Hepatic stellate cell (primary cell): Measurements from ENCODE around the gene CC2D2B.
"Not testable (repeated sequence)": the region's sequence is repeated elsewhere in the genome, so short reads cannot be mapped to it uniquely, and the experiment has no call there.

ENCODE experiments used
- DNase-seq: peaks from one replicate; pipeline ENCODE4 v3.0.0; 2011; ENCODE audit warnings: low spot score

The CC2D2B gene, protein sequence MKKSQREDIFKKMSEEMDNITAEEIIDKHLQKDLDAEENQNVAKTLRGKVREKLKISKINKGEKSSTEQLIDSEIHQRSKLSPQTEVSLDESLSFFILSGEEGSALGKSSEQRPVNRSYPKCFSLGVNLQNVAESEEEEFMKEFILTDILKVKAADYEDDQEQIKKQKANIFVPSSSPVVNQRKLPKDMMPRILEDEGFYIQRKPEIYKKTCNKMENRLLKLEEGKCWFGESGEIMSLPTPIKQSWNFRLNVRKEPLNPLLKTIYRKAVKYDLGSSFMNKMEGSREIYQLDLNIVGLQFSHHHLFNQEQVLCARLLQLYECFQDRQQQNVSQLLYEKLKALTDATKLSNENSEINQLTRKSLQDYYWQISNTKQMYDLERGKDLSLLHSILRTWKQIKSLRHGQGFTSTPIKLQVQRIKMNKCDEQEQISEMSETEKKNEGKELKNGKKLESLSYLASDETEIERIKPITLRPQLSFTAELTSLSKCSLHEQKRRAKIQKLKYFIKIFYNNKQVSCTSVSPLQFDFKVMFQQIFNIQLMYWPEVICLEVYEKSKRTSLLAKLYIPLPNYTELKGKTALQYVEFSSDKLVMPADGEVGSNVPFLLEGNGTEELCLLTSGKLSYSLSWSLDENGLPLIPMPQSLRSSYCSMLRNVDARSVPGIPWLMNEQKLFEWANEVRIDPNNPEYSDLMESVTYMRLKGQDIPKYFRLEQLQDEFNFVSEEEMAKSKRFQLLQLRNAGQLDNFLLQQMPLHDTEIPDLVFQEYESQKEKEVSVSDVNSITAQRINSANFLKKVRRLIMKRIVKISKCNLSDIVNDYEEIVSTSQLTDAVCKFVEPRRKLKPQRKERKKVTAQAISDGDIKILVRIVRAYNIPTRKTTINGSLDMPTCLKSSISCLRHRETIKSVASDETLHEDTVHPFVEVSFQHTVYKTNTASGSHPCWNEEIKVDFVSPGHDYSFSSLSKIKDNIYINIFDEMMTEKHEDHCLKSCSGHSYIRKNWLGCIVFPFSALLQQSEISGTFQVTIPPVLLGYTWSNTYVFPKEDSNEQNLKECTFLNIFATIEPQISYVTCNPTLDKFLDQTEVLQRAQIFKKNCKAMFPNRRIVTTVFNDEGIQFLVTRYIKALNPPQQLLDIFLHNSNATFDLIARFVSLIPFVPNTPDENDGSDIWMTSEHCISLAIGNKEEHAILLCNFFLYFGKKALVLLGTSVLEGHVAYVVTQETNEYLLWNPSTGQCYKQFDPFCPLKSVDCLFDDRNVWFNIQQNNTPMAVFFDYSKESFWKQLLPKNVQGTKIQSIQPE (N-terminal part only)

DNA sequence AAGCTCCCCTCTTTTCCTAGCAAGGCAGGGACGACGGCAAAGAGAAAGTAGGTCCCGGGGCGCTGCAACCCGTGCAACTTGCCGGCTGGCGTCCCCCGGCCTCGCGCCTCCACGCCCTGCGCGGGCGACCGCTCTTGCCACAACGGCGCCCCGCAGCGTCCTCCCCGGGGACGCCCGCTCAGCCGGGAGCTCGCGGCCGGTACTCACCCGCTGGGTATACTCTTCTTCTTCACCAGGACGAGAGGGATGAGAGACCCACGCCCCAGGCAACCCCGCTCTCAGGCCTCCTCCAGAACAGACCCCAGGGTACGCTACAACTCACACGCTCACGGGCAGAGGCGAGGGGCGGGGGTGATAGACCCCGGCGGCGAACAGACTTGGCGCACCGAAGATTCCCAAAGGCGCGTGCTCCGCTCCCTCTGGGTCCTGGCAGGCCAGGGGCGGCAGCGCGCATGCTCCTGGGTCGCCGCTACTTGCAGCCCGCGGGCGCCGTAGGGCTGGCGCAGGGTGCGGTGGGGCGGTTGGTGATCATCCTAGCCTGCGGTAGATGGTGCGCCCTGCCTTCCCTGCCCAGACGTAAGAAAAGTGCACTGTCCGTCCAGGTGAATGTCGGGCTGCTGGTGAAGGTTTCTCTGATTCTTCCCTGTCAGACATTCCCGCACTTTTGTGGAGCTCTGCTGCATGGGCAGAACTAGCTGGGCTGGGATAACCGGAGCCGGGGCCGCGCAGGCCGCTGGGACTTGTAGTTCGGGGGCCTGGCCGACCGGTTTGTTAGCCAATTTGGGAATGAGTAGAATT, at the start of gene CC2D2B:
Gene CC2D2B, plus strand, starts transcription at position 520 of the 798 bp plus-strand sequence. CDS start 3,349 bp downstream, outside the sequence.
- peak; percentile 86 for DNase-seq

DNA sequence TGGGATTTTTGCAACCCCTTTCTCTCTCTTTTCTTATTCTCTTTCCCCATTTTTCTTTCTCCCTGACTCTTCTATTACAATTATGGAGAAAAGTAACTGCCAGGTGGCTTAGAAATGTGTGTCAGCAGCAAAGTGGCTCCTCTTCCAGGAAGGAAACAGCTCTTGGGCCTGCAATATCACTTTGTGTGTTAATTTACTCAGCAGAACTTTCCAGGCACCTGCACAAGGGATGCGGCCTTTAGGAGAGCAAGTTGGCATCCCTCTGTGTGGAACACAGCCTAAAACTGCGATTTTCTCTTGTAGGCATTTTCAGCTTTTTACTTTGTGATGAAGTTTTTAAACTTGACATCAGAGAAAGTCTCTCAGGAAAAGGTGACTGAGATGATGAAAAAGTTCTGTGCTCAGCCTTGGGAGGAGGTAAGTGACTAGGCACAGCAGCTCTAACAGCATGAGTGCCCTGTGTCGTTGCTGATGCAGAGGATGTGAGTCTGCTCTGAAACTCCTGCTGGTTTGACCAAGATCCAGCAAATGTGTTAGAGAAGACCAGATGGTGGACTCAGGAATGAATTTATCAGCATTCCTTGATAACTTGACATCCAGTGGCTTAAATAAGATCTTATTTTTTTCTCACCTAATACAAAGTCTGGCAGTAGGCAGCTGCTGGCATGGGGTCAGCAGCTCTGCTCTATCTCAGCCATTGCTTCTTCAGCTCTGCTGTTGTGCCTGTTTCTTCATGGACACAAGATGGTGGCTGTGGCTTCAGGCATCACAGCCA, 47.4 kb upstream of the CC2D2B start:
- DNase-seq: no peak

DNA sequence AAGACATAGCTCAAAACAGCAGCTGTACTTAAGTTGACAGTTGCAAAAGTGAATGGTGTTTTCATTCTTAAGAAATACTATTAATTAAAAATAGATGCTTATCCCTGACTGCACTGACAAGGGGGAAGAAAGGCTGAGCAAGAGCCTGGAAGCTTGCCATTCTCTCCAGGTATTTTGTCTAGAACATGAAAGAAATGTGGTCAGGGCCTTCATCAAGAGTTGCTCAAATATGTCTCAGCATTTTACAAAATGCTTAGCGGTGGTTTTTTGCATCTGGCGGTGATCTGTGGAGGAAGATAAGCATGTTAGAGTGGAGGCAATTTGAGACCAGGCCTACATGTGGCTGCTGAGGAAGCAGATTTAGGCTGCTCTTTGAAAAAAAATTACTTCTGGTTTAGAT, 46.4 kb upstream of the CC2D2B start:
- no peak for DNase-seq

DNA sequence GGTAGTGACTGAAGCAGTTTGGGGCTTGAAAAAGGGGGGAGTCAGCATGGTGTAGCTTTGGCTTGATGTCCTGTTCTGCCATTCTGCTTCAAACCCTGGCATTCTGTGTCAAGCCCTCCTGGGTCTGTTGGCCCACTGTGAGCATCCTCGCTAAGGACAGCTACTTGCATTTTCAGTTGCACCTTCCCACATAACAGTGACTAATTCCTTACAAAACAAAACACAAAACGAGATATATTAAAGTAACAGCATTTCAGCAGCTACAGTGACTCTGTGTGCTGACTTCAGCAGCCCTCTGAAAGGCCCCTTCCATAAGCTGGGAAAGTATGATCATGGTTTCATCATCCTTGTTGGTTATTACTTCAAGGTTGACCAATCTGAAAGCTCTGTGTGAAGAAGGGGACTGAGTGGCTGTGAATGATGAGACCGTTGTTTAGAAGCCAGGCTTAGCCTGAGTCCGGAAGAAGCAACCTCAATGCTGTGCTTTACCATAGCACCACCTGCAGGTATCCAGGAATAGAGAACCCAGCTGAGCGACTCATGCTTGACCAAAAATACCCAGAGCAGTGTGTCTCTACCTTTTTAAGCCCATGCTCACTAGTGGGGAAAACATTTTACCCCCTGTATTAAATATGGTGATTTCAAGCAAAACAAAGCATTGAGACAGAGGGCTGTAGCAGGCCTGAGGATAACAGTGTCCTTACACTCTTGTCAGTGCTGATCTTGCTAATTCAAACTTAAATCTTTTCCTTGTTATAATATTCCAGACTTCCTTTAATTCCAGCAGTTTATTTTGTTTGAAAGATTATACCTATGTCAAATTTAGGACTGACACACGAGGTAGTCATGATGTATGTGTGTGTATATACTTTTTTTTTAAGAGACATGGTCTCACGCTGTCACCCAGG, 42.6 kb upstream of the CC2D2B start:
- DNase-seq: peak; percentile 68

DNA sequence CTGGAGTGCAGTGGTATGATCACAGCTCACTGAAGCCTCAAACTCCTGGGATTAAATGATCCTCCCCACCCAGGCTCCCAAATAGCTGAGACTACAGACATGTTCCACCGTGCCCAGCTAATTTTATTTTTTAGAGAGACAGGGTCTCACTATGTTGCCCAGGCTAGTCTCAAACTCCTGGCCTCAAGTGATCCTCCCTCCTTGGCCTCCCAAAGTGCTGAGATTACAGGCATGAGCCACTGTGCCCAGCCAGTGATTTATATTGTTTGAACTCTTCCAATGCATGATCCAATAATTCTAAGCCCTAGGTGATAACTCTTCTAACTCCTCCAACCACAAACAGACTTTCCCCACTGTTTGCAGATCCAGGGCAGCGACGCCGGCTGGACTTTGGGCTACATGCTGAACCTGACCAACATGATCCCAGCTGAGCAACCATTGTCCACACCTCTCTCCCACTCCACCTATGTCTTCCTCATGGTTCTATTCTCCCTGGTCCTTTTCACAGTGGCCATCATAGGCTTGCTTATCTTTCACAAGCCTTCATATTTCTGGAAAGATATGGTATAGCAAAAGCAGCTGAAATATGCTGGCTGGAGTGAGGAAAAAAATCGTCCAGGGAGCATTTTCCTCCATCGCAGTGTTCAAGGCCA, 41.8 kb upstream of the CC2D2B start:
- no peak for DNase-seq

GRCh38 chr10:95866467-95866842, 41.3 kb upstream of the CC2D2B start:
- DNase-seq: no peak

DNA sequence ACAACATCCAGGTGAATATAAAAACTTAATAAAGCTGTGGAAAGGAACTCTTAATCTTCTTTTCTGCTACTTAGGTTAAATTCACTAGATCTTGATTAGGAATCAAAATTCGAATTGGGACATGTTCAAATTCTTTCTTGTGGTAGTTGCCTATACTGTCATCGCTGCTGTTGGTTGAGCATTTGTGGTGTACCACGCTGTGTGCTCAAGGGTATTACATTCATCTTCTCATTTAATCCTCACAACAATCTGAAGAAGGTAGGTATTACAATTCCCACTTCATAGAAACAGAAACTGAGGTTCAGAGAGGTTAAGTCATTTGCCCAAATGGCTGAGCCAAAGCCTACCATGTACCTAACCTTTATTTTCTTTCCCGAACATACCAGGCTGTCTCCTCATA, 39.9 kb upstream of the CC2D2B start:
- DNase-seq: no peak

DNA sequence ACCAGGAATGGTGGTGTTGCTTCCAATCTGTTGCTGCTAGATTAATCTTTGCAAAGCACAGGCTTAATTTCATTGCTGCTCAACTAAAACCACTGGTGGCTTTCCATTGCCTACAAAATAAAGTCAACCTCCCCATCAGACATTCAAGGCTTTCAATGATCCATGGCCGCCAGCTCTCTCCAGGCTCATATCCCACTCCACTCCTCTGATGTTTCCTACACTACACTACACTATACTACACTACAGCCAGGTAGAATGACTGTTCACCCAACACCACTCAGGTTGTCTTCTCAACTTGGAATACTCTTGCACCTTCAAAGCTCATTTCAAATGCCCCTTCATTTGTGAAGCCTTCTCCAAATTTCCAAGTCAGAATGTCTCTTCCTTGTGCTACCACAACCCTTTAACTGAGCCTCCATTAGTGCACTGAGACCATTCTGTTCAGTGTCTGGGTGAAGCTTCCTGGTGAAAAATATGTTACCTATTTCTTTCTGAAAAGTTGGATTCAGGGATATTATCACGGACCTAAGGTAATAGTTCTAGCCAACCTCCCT, 35.5 kb upstream of the CC2D2B start:
- no peak for DNase-seq

DNA sequence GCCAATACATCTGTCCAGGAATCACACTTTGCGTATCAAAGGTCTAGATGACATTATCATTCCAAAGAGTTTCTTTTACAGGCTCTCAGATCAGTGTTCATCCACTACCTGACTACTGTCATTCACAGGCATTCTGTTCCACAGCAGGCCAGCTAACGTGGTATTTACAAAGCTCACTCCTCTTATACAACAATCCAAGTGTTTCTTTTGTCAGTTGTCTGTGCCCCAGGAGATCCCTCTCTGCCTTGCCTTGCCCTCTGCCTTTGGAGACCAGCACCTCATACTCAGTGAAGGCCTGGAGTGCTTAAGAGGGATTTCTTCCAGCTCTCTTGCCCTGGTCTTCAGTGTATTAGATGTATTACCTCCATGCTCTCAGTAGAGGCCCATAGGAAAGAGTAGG, 34.6 kb upstream of the CC2D2B start:
- DNase-seq: no peak

DNA sequence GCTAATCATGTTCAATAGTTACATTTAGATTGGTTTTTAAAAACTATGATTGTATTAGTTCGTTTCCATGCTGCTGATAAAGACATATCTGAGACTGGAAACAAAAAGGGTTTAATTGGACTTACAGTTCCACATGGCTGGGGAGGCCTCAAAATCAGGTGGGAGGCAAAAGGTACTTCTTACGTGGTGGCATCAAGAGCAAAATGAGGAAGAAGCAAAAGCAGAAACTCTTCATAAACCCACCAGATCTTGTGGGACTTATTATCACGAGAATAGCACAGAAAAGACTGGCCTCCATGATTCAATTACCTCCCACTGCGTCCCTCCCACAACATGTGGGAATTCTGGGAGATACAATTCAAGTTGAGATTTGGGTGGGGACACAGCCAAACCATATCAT, 34.1 kb upstream of the CC2D2B start:
- DNase-seq: no peak

DNA sequence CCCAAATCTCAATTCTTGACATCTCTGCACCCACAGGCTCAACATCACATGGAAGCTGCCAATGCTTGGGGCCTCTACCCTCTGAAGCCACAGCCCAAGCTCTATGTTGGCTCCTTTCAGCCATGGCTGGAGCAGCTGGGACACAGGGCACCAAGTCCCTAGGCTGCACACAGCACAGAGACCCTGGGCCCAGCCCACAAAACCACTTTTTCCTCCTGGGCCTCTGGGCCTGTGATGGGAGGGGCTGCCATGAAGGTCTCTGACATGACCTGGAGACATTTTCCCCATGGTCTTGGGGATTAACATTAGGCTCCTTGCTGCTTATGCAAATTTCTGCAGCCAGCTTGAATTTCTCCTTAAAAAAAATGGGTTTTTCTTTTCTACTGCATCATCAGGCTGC, 33.0 kb upstream of the CC2D2B start:
- DNase-seq: not testable (repeated sequence)

DNA sequence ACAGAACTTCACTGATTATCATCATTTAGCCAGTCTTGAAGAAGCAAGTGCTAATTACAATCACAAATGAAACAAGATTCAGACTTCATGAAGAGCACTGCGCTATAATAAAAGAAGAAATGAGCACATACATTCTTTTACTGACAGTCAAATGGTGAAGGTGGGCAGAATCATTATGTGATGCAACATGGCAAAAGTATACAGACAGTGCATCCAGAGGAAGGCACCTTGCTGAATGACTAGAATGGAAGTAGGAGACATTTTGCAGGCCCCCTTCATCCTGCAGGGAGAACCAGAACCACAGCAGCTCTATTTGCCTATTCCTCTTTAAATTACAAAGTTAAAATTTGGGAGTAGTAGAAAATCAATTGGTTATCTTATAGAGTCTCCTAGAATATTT, 31.0 kb upstream of the CC2D2B start:
- DNase-seq: no peak

DNA sequence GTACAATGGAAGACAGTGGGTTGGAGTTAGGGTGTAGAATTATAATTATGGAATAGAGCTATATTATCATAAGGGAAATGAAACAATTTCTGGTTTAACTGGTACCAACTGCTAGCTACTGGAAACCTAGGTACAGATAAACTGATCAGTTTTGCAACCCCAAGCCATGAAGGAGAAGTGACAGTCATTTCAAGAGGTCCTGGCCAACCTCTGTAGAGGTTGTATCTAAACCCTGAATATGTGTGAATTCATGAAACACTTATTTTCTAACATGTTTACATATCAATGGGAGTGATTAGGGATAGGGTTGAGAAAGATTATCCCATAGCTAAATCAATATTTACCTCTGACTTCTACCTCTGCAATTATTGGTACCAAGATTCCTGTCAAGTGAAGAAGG, 29.9 kb upstream of the CC2D2B start:
- no peak for DNase-seq

GRCh38 chr10:95880704-95881103, 27.1 kb upstream of the CC2D2B start:
- no peak for DNase-seq

- DNase-seq: peak; percentile 14
These were observed 26.5 kb upstream of the CC2D2B start for GRCh38 chr10:95881316-95881715.

DNA sequence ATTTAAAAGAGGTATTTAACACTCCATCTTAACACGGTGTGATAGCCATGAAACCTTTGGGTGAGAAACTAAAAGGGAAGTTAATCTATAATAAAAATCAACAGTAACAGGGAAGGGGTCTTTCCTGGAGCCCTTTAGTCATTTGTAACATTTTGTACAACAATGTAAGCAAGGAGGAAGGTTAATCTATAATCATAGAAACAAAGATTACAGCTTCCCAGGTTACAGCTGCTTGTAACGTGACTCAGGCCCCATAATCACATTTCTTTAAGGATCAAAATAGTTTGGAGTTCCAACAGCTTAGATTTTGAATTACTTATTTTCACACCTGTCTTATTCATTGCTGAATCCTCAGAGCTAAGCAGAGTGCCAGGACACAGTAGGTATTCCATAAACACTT, 17.9 kb upstream of the CC2D2B start:
- no peak for DNase-seq

DNA sequence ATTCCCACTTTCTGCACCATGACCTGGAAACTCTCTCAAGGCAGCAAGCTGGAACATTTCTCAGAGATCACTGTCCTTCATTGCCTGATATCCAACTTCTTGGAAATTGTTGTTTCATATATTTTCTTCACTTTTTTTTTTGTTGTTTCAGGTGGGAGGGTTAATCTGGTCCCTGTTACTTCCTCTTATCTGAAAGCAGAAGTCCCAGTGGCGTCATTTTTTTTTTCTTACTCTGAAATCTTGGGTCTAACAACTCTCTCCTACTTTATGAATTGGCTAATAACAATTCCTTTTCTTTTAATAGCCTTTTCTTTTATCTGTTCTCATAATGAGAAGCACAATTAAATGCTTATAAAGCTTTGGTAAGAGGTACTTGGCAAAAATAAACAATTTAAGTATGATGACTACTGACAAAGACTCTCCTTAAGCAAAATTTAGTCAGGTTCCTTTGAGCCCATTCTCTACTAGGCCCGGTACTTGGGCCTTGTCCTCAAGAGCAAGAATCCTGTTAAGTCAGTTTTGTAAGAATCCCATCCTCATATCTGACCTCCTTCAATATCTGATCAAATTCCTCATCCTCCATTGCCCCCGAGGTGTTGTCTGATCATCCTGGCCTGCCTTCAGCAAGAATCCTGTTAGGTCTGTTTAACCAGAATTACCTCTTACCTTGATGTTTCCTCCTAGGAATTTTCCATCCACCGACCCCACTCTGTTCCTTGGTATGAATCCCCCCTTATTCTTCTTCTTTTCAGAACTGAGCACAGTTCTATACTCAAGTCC, 11.5 kb upstream of the CC2D2B start:
- no peak for DNase-seq
